Hematopoietic multipotent progenitor cell treated with erythropoietin and hydrocortisone succinate and interleukin-3 and kit ligand, for 8 days (in vitro differentiated cells): ENCODE measurements around the gene PIAS4.
A peak's percentile ranks its signal among the peaks of the same experiment; 100 is the strongest.

ENCODE experiments used
- DNase-seq: peaks from one replicate; pipeline ENCODE4 v3.0.0-alpha.2; 2015

Gene PIAS4

GRCh38 chr19:3977242-3978143, 30.0 kb upstream of the PIAS4 start:
- no peak for DNase-seq

- DNase-seq: no peak
Observed at GRCh38 chr19:3978145-3978544, 29.4 kb upstream of the PIAS4 start.

GRCh38 chr19:3979289-3979673, 28.3 kb upstream of the PIAS4 start:
- DNase-seq: no peak

GRCh38 chr19:3979674-3980352, 27.7 kb upstream of the PIAS4 start:
- DNase-seq: no peak

- no peak for DNase-seq
Observed at GRCh38 chr19:3980353-3981251, 26.9 kb upstream of the PIAS4 start.

GRCh38 chr19:3981373-3981735, 26.2 kb upstream of the PIAS4 start:
- no peak for DNase-seq

- DNase-seq: no peak
Observed at GRCh38 chr19:3981736-3982681, 25.5 kb upstream of the PIAS4 start.

- no peak for DNase-seq
Observed at GRCh38 chr19:3982701-3983541, 24.6 kb upstream of the PIAS4 start.

GRCh38 chr19:3983542-3983914, 24.0 kb upstream of the PIAS4 start:
- no peak for DNase-seq

GRCh38 chr19:3983936-3984583, 23.5 kb upstream of the PIAS4 start:
- no peak for DNase-seq

- DNase-seq: peak; percentile 26
Observed at GRCh38 chr19:3984584-3984907, 23.0 kb upstream of the PIAS4 start.

GRCh38 chr19:3984908-3985642, 22.5 kb upstream of the PIAS4 start, which contains the start of gene EEF2:
EEF2 (minus strand) TSS chr19:3985463; CDS start chr19:3985380, 83 bp downstream.
- DNase-seq: peak; percentile 89

- DNase-seq: peak; percentile 32
Observed at GRCh38 chr19:3985643-3986259, 21.8 kb upstream of the PIAS4 start.

- DNase-seq: peak; percentile 92
Observed at GRCh38 chr19:3986260-3987041, 21.1 kb upstream of the PIAS4 start.

- peak; percentile 91 for DNase-seq
Observed at GRCh38 chr19:3987619-3988371, 19.7 kb upstream of the PIAS4 start.

GRCh38 chr19:3990815-3991117, 16.8 kb upstream of the PIAS4 start:
- no peak for DNase-seq

GRCh38 chr19:3995607-3996006, 11.9 kb upstream of the PIAS4 start:
- no peak for DNase-seq
